Activated CD4-positive, alpha-beta T cell treated with anti-CD3 and anti-CD28 coated beads, Interleukin-2, Interleukin-6, amounts not matched to agents 100 ng/mL and 50 ng/mL, durations not matched to agents 16 hours and 8 hours (primary cell): ENCODE results near the gene YEATS4.

Experiments used
- DNase-seq: peaks from one replicate; pipeline ENCODE4 v3.0.0-alpha.2; 2020

The YEATS4 gene

DNA sequence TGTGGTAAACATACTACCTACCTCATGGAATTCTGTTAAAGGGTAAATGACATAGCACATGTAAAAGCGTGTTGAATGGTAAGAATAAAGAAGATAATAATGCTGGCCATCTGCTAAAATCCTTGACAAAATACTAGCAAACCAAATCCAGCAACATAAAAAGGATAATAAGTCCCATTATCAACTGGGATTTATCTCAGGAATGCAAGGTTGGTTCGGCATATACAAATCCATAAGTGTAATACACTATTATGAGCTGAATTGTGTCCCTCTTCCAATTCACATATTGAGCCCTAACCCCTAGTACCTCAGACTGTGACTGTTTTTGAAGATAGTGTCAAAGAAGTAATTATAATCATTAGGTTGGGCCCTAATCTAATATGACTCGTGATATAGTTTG lies 37.4 kb downstream of the YEATS4 start:
- DNase-seq = no peak

DNA sequence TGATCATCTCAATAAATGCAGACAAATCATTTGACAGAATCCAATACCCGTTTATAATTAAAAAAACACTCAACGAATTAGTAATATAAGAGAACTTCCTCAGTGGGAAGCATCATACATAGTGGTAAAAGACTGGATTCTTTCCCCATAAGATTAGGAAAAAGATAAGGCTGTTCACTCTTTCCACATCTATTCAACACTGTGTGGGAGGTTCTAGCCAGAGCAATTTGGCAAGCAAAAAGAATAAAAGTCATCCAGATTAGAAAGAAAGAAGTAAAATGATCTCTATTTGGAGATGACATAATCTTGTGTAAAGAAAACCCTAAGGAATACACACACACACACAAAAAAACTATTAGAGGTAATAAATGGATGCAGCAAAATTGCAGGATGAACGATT lies 38.4 kb downstream of the YEATS4 start:
- no peak for DNase-seq

DNA sequence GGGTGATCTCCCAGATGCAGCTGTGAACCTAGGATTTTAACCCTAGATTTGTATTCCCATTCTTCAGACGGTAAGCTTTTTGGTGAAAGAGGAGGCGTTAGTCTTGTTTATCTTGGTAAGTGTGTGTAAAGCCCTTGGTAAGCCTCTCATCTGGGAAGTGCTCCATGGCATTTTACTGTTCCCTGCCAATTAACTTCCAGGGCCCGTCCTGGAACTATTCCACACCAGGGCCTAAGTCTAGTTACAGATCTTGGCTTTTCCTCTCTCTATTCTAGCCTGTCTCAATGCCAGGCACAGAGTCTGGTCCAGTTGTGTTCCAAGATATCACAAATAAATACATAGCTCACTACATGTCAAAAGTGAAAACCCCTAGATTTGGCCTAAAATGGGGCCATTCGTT lies 42.4 kb downstream of the YEATS4 start:
- DNase-seq = no peak

- DNase-seq = no peak
Measured at GRCh38 chr12:69404851-69405565, 45.5 kb downstream of the YEATS4 start.

DNA sequence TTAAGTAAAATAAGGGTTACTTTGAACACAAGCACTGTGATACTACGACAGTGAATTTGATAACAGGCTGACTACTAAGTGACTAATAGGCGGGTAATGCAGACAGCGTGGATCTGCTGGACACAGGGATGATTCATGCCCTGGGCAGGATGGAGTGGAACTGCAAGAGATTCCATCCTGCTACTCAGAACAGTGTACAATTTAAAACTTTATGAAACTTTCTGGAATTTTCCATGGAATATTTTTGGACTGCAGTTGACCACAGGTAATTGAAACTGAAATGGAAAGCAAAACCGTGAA lies 46.0 kb downstream of the YEATS4 start:
- DNase-seq = no peak

- DNase-seq = no peak
Measured at GRCh38 chr12:69406217-69406616, 46.7 kb downstream of the YEATS4 start.

- DNase-seq = no peak
Measured at GRCh38 chr12:69410571-69410970, 51.0 kb downstream of the YEATS4 start.

GRCh38 chr12:69412655-69413054 lies 53.1 kb downstream of the YEATS4 start:
- no peak for DNase-seq

GRCh38 chr12:69415471-69416275 lies 56.1 kb downstream of the YEATS4 start:
- peak; percentile 11 for DNase-seq

DNA sequence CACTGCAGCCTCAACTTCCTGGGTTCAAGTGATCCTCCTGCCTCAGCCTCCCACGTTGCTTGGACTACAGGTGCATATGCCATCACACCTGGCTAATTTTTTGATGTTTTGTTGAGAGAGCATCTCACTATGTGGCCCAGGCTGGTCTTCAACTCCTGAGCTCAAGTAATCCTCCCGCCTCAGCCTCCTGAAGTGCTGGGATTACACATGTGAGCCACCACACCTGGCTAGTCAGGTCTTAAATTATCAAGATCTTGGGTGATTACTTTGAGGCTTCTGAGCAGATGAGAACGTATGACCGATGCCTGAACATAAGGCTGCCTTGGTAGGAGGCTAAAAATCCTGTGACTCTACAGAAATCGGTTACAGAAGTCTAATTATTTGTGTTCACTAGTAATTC lies 57.7 kb downstream of the YEATS4 start:
- no peak for DNase-seq

DNA sequence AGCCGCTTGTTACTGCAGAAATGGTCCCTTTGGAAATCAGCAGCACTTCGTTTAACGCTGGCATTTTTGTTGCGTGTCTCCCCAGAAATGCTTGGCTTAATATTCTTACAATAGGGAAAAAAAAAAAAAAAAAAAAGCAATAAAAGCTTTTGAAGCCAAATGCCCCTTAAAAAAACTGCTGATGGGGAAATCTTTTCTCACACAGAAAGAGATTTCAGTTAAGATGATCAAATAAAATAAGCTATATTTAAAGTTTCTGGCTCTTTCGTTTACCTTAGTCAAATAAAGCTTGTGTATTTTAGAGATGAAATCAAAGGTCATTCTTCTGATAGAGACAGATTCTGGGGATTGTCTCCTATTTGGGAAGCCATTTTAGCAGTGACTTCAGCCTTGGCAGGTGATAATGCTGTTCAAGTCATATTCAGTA lies 58.2 kb downstream of the YEATS4 start:
- DNase-seq = no peak

GRCh38 chr12:69419701-69420100 lies 60.2 kb downstream of the YEATS4 start:
- DNase-seq = no peak

GRCh38 chr12:69421548-69421947 lies 62.0 kb downstream of the YEATS4 start:
- no peak for DNase-seq

- DNase-seq = no peak
Measured at GRCh38 chr12:69423037-69423905, 63.7 kb downstream of the YEATS4 start.

DNA sequence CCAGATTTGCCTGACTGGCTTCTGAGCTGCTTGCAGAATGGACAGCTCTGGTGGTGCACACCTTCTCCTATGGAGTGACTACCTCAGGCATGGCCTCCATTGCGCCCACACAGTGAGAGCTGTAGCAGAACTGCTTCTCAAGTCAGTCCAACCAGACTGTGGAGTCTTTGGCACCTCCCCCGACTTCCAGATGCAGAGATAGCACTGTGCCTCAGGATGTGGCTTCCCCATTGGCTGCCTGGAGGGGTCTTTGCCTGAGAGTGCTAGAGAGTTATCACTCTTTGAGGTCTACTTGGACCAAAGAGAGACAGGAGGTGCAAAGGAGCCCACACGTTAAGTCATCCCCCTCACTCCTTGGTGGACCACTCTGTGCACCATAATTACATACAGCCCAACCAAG lies 65.9 kb downstream of the YEATS4 start:
- no peak for DNase-seq

DNA sequence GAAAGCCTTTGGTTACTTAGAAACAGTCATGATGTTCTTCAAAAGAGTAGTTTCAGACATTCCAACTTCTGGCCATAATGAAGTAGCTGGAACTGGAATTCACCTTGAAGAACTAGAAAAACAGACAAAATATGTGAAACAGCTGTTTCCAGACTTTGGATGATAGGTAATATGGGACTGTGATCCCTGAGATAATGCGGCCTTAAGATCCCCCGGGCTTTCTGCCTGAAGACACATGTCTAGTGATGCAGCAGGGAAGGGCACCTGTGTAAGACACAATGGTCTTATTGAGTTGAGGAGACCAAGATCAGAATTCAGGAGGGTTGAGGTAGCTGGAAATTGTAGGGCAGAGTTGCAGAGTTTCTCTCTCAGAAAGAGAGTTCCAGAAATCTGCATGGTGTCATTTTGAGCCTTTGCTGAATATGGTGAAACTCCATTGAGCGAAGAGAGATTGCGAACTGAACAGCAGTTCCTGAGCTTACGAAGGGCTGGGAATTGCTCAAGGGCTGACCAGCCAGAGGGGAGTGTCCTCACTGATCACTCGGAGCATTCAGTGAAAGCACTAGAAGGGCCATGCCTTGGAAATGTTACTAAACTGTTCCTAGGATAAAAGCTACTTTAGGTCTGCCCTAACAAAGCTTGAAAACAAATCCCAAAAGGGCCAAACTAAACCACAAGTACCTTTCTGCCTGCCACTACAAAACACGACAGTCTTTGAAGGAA lies 69.0 kb downstream of the YEATS4 start:
- DNase-seq = no peak

DNA sequence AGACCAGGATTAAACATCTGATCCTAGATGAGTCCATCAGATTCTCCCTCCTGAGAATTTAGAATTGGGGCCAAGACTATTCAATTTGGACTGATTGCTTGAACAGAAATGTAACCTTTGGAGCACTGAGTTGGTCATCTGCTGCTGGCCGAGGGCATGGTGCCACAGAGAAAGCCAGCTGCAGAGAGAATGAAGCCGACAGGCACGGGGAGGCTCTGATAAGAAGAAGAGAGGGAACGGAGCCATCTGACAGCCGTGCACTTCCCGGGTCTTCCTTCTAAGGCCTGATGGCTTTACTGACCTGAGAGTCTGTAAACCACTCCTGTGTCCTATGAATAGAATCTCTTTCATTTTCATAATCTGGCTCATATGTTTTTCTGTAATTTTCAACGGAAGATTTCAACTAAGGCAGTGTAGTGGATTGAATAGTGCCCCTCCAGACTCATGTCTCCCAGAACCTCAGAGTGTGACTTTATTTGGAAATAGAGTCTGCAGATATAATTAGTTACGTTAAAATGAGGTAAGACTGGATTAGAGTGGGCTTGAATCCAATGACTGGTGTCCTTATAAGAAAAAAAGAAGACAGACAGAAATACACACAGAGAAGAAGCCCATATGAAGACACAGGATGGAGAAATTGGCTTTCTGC lies 71.5 kb downstream of the YEATS4 start:
- DNase-seq = no peak

DNA sequence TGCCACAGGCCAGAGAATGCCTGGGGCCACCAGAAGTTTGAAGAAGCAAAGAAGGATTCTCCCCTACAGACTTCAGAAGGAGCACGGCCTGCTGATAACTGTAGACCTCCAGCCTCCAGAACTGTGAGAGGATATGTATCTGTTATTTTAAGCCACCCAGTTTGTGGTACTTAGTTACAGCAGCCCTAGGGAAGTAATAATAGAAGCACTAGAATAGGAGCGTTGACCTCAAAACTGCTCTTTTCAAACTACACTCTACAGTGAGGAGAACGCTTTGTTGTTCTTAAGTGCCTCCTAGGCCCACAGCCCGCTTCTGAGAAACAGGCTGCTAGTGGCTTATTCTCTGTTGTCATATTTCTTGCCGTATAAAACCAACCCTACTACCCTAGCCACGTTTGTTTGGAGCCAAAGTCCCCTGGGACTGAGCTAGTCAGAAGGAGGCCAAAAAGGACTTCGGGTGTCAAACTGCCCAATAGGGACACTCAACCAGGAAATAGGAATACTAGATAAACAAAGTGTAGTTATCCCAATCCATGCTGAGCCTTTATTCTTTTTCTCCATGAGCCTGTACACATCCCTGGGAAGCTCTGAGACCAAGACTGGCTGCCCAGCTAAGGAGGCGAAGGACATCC lies 72.2 kb downstream of the YEATS4 start:
- DNase-seq = no peak

DNA sequence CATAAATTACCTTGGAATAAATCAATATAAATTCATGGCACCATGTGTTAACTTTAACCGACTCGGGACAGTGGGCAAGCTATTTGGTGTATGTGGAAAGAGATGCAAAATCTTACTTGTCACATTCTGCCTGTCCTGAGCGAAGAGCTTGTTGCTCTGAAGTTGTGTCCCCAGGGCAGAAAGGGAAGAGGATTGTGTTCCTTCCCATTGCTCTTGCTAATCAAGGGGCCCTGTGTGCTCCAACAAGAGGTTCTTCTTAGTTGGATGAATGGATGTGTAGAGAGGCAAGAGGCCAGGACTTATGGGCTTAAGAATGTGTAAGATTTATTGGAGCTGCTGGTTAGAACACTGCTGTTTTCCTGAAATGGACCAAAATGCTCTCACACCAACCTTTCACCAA lies 74.1 kb downstream of the YEATS4 start:
- DNase-seq = no peak

- DNase-seq = no peak
Measured at GRCh38 chr12:69435644-69436043, 76.1 kb downstream of the YEATS4 start.

- no peak for DNase-seq
Measured at GRCh38 chr12:69437073-69437472, 77.5 kb downstream of the YEATS4 start.

DNA sequence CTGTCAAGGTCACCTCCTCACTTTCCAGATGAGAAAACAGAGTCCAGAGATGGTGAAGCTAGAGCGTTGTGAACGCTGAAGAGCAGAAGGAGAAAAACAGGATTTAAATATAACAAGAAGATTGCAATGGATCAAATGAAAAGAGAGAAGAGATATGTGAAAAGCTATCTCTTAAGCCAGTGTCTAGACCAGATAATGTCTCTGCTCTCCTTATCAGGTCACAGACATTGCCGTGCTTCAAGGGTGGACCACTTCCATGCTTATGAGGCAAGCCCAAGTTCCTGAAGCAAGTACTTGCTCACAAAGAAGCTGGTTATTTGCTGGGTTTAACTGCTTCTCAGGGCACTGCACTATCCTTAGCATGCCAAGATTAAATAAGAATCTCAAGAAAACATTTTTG lies 79.0 kb downstream of the YEATS4 start:
- DNase-seq = no peak
